ENCODE results near the gene VEZT.

GRCh38 chr12:95205685-95206084 lies 11.9 kb upstream of the VEZT start:
- no peak for TF ChIP-seq CTCF (IDR thresholded peaks at IDR 0.05)
- TF ChIP-seq POLR2A (IDR thresholded peaks at IDR 0.05) = no peak
